Astrocyte (in vitro differentiated cells and primary cell): ENCODE results near the gene NPAS3.

Experiments used
- CTCF ChIP-seq: IDR thresholded peaks from 2 replicates; pipeline ENCODE4 v1.5.1; 2011; ENCODE audit warnings: low read depth, mild to moderate bottlenecking, inconsistent platforms, low read length, moderate library complexity; ENCODE audit not compliant: insufficient read depth
- EZH2 ChIP-seq: IDR thresholded peaks from 2 replicates; pipeline ENCODE4 v1.6.1; 2012; ENCODE audit warnings: mild to moderate bottlenecking, low read length, inconsistent platforms; ENCODE audit not compliant: insufficient read depth

- TF ChIP-seq EZH2, result no peak
- TF ChIP-seq CTCF, result no peak
These were observed 708.1 kb downstream of the NPAS3 start for GRCh38 chr14:33646692-33647260.
